DMS 273 (cell line): ENCODE measurements around the gene TRIM40.

Experiments
- DNase-seq: peaks from one replicate; lab custom pipeline; 2025; ENCODE audit not compliant: unreplicated experiment; lab: John Stamatoyannopoulos, UW

TRIM40 gene

DNA sequence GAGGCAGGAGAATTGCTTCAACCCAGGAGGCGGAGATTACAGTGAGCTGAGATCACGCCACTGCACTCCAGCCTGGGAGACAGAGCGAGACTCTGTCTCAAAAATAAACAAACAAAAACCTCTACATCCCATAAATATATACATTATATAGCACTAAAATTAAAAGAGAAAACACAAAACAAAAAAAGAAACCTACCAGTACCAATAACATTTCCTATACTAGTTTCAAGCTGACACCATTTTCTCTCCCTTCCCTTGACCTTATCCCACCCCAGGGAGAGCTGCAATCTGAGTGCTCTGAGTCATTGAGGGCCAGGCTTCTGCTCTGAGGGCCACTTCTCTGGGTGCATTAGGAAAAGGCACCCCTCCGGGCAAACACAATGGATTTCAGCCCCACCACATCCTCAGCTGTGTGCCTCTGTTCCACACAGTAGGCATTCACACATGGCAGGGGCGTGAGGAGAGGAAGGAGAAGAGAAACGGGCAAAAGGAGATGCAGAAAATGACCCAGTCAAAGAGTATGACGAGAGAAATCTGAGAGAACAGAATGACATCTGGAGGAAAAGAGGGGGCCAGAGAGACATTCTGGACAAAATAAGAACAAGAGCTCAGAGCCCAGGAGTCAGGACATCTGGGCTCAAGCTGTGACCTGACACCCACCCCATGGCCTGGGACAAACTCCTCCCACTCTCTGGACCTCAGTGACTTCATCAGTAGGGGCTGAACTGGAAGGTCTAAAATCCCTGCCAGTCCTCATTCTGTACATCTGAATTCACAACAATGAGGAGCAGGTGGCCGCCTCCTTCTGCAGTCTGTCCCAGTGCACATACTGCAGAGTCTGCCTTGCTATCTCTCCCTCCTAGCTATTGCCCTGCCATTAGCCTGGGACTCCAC, 59.1 kb downstream of the TRIM40 start:
- peak; percentile 31 for DNase-seq

DNA sequence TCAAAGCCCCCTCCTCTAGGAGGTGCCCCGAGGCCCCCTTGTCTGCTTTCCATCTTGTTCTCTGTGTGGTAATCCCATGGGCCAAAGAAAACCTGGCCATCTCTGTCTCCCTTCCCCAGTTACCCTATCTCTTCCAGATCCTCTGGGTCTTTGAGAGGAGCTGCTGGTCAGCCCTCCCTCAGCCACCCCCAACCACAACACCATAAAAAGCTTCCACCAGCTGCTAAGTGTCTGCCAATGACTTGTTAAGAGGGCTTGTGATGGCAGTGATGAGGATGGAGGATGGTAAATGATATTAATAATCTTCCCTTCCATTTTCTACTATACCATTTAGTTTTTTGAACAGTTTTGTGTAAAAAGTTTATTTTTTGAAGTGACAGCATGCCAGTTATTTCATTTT, 60.0 kb downstream of the TRIM40 start:
- DNase-seq, result no peak

DNA sequence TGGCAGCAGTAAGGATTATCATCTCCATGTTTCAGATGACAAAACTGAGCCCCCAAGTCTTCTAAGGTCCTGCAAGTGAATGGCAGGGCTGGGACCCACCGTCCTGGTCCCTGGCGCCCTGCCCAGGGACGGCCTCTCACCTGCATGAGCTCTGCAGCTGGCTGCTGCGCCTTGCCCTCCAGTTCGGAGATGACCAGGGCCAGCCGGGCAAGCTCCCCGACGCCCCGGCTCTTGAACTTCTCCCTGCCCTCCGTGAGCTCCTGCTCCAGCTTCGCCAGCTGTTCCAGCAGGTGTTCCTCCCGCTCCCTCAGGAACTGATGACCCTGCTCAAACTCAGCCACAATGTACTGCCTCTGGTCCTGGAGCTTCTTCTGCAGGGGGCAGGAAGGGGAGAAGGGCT, 60.4 kb downstream of the TRIM40 start:
- no peak for DNase-seq
